Measurements from ENCODE around the gene SINHCAF.

DNA sequence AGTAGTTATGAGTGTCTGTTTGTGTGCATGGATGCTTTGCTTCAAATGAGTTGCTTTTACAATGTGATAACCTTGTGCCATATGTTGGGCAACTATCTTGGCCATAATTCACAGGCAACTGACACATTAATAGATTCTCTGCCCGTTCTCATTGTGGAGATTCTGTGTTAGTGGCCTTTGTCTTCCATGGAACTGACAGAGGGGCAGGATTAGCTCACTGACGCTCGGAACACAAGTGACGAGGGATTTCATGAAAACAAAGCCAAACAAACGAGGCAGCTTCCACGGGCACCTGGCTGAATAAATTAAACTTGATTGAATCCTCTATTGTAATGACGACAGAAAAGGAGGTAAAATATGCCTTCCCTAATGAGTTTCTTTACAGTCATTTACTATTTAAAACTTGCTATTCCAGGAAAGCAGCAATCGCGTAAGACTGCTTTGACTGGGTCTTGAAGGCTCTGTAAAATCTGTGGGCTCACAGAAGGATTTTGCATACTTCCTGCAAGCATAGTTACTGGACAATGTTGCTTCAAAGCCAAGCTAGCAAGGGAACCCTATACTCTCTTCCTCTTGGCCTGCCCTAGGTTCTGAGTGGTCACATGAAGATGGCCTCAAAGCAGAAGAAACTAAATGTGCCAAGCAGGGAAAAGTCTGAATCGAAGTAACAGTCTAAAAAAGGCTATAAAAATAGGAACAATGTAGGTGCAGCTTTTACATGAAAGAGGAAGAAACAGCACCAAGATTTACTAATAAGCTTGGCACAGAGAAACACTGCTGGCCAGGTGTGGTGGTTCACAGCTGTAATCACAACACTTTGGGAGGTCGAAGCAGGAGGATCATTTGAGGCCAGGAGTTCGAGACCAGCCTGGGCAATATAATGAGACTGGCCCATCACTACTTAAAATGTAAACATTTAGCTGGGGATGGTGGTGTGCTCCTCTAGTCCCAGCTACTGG is 28.1 kb upstream of the SINHCAF start:
- TF ChIP-seq, protein P1, sequence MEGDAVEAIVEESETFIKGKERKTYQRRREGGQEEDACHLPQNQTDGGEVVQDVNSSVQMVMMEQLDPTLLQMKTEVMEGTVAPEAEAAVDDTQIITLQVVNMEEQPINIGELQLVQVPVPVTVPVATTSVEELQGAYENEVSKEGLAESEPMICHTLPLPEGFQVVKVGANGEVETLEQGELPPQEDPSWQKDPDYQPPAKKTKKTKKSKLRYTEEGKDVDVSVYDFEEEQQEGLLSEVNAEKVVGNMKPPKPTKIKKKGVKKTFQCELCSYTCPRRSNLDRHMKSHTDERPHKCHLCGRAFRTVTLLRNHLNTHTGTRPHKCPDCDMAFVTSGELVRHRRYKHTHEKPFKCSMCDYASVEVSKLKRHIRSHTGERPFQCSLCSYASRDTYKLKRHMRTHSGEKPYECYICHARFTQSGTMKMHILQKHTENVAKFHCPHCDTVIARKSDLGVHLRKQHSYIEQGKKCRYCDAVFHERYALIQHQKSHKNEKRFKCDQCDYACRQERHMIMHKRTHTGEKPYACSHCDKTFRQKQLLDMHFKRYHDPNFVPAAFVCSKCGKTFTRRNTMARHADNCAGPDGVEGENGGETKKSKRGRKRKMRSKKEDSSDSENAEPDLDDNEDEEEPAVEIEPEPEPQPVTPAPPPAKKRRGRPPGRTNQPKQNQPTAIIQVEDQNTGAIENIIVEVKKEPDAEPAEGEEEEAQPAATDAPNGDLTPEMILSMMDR (IDR thresholded peaks at IDR 0.05; ENCODE audit: poor library complexity), result no peak
- no peak for TF ChIP-seq EZH2 (IDR thresholded peaks at IDR 0.05; ENCODE audit: borderline replicate concordance)
